DND-41 (cell line): ENCODE results near the gene GLRA3.

Experiments used
- ATAC-seq: fragments of 200-7000 bp; cut with Tn5 transposase; 3 replicates; pipeline ENCODE4 v1.9.1; 2021; ENCODE audit warnings: low read depth; ENCODE audit not compliant: insufficient read depth
- DNase-seq: peaks from one replicate; pipeline ENCODE4 v3.0.0-alpha.2; 2020
- H2AFZ ChIP-seq: 2 replicates; pipeline ENCODE4 v1.6.0; 2012; ENCODE audit warnings: low read depth, low read length
- H3K27ac ChIP-seq: 2 replicates; pipeline ENCODE4 v1.5.1; 2012; ENCODE audit warnings: low read length, inconsistent platforms
- H3K27me3 ChIP-seq: fragments of 200-600 bp; sonication (generic); 2 replicates; pipeline ENCODE4 v1.6.0; 2012; ENCODE audit warnings: low read length, mild to moderate bottlenecking, inconsistent platforms; ENCODE audit not compliant: insufficient read depth, poor library complexity
- H3K36me3 ChIP-seq: 2 replicates; pipeline ENCODE4 v1.5.1; 2012; ENCODE audit warnings: low read length, inconsistent platforms; ENCODE audit not compliant: insufficient read depth
- H3K4me1 ChIP-seq: 2 replicates; pipeline ENCODE4 v1.5.1; 2012; ENCODE audit warnings: mild to moderate bottlenecking, low read length; ENCODE audit not compliant: insufficient read depth
- H3K4me2 ChIP-seq: 2 replicates; pipeline ENCODE4 v1.6.0; 2012; ENCODE audit warnings: mild to moderate bottlenecking, moderate library complexity, low read length, inconsistent platforms; ENCODE audit not compliant: insufficient read depth
- H3K4me3 ChIP-seq, 2 experiments: fragments of 200-600 bp in 1 of 2; shearing (Covaris generic) in 1 of 2; 2 replicates each; pipeline ENCODE4 v1.5.1; 2012 to 2016; ENCODE audit warnings: inconsistent platforms in 2 of 2, low read length in 2 of 2, mild to moderate bottlenecking in 2 of 2, low read depth in 1 of 2, moderate library complexity in 1 of 2
- H3K79me2 ChIP-seq: 2 replicates; pipeline ENCODE4 v1.6.0; 2012; ENCODE audit warnings: low read length, inconsistent platforms; ENCODE audit not compliant: insufficient read depth
- H3K9ac ChIP-seq: 2 replicates; pipeline ENCODE4 v1.6.0; 2012; ENCODE audit warnings: low read depth, mild to moderate bottlenecking, inconsistent platforms, low read length, moderate library complexity
- H3K9me3 ChIP-seq: 2 replicates; pipeline ENCODE4 v1.5.1; 2012; ENCODE audit warnings: low read length, moderate library complexity, mild to moderate bottlenecking, inconsistent platforms; ENCODE audit not compliant: insufficient read depth, severe bottlenecking
- H4K20me1 ChIP-seq: 2 replicates; pipeline ENCODE4 v1.6.0; 2012; ENCODE audit warnings: low read length; ENCODE audit not compliant: insufficient read depth
- CTCF ChIP-seq: IDR thresholded peaks from 2 replicates; pipeline ENCODE4 v1.5.1; 2012; ENCODE audit warnings: borderline replicate concordance, low read length, moderate library complexity, mild to moderate bottlenecking; ENCODE audit not compliant: poor library complexity, severe bottlenecking; ENCODE audit errors: extremely low read depth
- EZH2 ChIP-seq: IDR thresholded peaks from 3 replicates; pipeline ENCODE4 v1.6.1; 2012; ENCODE audit warnings: borderline replicate concordance, low read depth, mild to moderate bottlenecking, moderate library complexity, low read length, inconsistent platforms; ENCODE audit not compliant: severe bottlenecking

GLRA3 gene

GRCh38 chr4:174810834-174811233 is 18.2 kb downstream of the GLRA3 start:
- no peak overlapping the region for H2AFZ ChIP-seq
- H4K20me1 ChIP-seq = no peaks in the 10 kb centered on the region
- no peaks in the 10 kb centered on the region for H3K79me2 ChIP-seq
- H3K4me3 ChIP-seq = no peak overlapping the region
- no peaks in the 10 kb centered on the region for H3K27me3 ChIP-seq
- peaks cover 2% of the 10 kb centered on the region for H3K9me3 ChIP-seq
- no peak overlapping the region for H3K9ac ChIP-seq
- no peak overlapping the region for H3K27ac ChIP-seq
- no peak for TF ChIP-seq CTCF
- no peak for TF ChIP-seq EZH2
- H3K4me2 ChIP-seq = no peak overlapping the region
- DNase-seq (no peak), ATAC-seq (no peak)
- no peaks in the 10 kb centered on the region for H3K36me3 ChIP-seq
- no peaks in the 10 kb centered on the region for H3K4me1 ChIP-seq

GRCh38 chr4:174808836-174809235 is 20.2 kb downstream of the GLRA3 start:
- H3K4me1 ChIP-seq = no peaks in the 10 kb centered on the region
- H3K36me3 ChIP-seq = no peaks in the 10 kb centered on the region
- no peak overlapping the region for H3K4me2 ChIP-seq
- ATAC-seq = no peak
- H3K27me3 ChIP-seq = no peaks in the 10 kb centered on the region
- H3K9me3 ChIP-seq = no peaks in the 10 kb centered on the region
- H3K4me3 ChIP-seq = no peak overlapping the region
- H3K79me2 ChIP-seq = no peaks in the 10 kb centered on the region
- H3K27ac ChIP-seq = no peak overlapping the region
- TF ChIP-seq CTCF (no peak), EZH2 (no peak)
- H3K9ac ChIP-seq = no peak overlapping the region
- no peak for DNase-seq
- no peak overlapping the region for H2AFZ ChIP-seq
- no peaks in the 10 kb centered on the region for H4K20me1 ChIP-seq

- H3K27me3 ChIP-seq = no peaks in the 10 kb centered on the region
- no peak overlapping the region for H3K4me3 ChIP-seq
- H3K9me3 ChIP-seq = no peaks in the 10 kb centered on the region
- H3K36me3 ChIP-seq = no peaks in the 10 kb centered on the region
- H4K20me1 ChIP-seq = no peaks in the 10 kb centered on the region
- H3K9ac ChIP-seq = no peak overlapping the region
- no peaks in the 10 kb centered on the region for H3K79me2 ChIP-seq
- no peak overlapping the region for H2AFZ ChIP-seq
- no peak overlapping the region for H3K4me2 ChIP-seq
- ATAC-seq (no peak), DNase-seq (no peak)
- H3K4me1 ChIP-seq = no peaks in the 10 kb centered on the region
- H3K27ac ChIP-seq = no peak overlapping the region
- TF ChIP-seq CTCF = no peak
- TF ChIP-seq EZH2 = no peak
Observed at GRCh38 chr4:174808119-174808518, 20.9 kb downstream of the GLRA3 start.

GRCh38 chr4:174805746-174806145 is 23.3 kb downstream of the GLRA3 start:
- Histone ChIP-seq H3K27ac (no peak overlapping the region), H4K20me1 (no peaks in the 10 kb centered on the region), H2AFZ (no peak overlapping the region), H3K4me1 (no peaks in the 10 kb centered on the region), H3K9ac (no peak overlapping the region), H3K27me3 (no peaks in the 10 kb centered on the region), H3K4me3 (no peak overlapping the region), H3K79me2 (no peaks in the 10 kb centered on the region), H3K9me3 (no peaks in the 10 kb centered on the region), H3K4me2 (no peak overlapping the region), H3K36me3 (no peaks in the 10 kb centered on the region)
- ATAC-seq (no peak), DNase-seq (no peak)
- TF ChIP-seq EZH2 = no peak
- no peak for TF ChIP-seq CTCF
